ENCODE results near the gene TOLLIP. TPM values are rescaled to one million over a fixed set of nuclear protein-coding genes. Genes with fewer than 3 reads are reported as not detected.

TOLLIP gene
- total and polyA plus RNA-seq, 2 of the 8 experiments (the other 6 are each of a cell fraction or from before 2014, with no cell fraction given) = 23.7 to 34.7 TPM

- ChIA-PET CTCF (ENCODE audit: partially characterized antibody) (interaction anchor here (0.8 kb wide), 1 partner anchor 11 kb away, joined by 3 read pairs; no protein-coding TSS in a partner anchor), POLR2A (ENCODE audit: partially characterized antibody) (interaction anchor here (2.4 to 3.3 kb wide), 2 partner anchors 25 to 39 kb away, joined by 12 to 13 read pairs; partner anchors contain the start of gene BRSK2)
- H4K8ac ChIP-seq (ENCODE audit: extremely low read depth, insufficient read depth, low read length) = no peak overlapping the region
- H3K9ac ChIP-seq (replicated peaks in 1 of 4; ENCODE audit: extremely low read depth in 1 of 4, low read depth in 3 of 4, low read length in 3 of 4) = no peak overlapping the region
- no peak overlapping the region for H3K4ac ChIP-seq (replicated peaks; ENCODE audit: insufficient read length, low read depth, low read length)
- H3K23me2 ChIP-seq (ENCODE audit: low read depth, low read length) = no peaks in the 10 kb centered on the region
- peaks cover 0 to 2% of the 10 kb centered on the region in 2 experiments for H4K20me1 ChIP-seq (replicated peaks in 1 of 2; ENCODE audit: control insufficient read depth in 1 of 2, insufficient read depth in 2 of 2, low read length in 2 of 2)
- H4K91ac ChIP-seq (replicated peaks; ENCODE audit: insufficient read length, low read length) = no peak overlapping the region
- no peaks in the 10 kb centered on the region for H3K79me1 ChIP-seq (ENCODE audit: low read depth, low read length)
- no peak overlapping the region for H2AFZ ChIP-seq (ENCODE audit: low read length)
- no peak overlapping the region for H2BK5ac ChIP-seq (ENCODE audit: low read depth, low read length)
- DNase-seq (ENCODE audit: low read depth in 1 of 2, low spot score in 2 of 2) (no peak), FAIRE-seq (no peak)
- H2BK15ac ChIP-seq (ENCODE audit: low read length) = no peak overlapping the region
- H3K36me3 ChIP-seq (ENCODE audit: control insufficient read depth in 2 of 4, insufficient read depth in 4 of 4, low read length in 3 of 4) = no peaks in the 10 kb centered on the region
- H3K9me3 ChIP-seq (ENCODE audit: insufficient read depth in 2 of 2, low read depth in 1 of 2, low read length in 1 of 2) = peaks cover 0 to 5% of the 10 kb centered on the region in 2 experiments; a peak in 1 of 4 replicates
- no peak for TF ChIP-seq KDM5A (IDR thresholded peaks at IDR 0.05; ENCODE audit: low read length)
- no peak for TF ChIP-seq SIX5 (IDR thresholded peaks at IDR 0.05; ENCODE audit: low read depth, low read length)
- no peak for TF ChIP-seq RXRA (IDR thresholded peaks at IDR 0.05; ENCODE audit: insufficient read depth, low read depth, low read length)
- TF ChIP-seq TBP (IDR thresholded peaks at IDR 0.05; ENCODE audit: low read depth, low read length) = no peak
- H2BK12ac ChIP-seq (ENCODE audit: low read depth, low read length) = 0 out of 2 replicates have a peak overlapping the region, but pooled peaks have one; percentile 27
- H3K23ac ChIP-seq (ENCODE audit: insufficient read length) = no peak overlapping the region
- no peak overlapping the region for H3K27ac ChIP-seq (ENCODE audit: low read depth, low read length)
- no peak overlapping the region for H4K5ac ChIP-seq (ENCODE audit: insufficient read length, low read depth, low read length)
- H3K14ac ChIP-seq (ENCODE audit: insufficient read length) = no peak overlapping the region
- H3K27me3 ChIP-seq (replicated peaks in 1 of 4; ENCODE audit: control insufficient read depth in 3 of 4, extremely low read depth in 1 of 4, insufficient read depth in 3 of 4, low read length in 3 of 4) = no peaks in the 10 kb centered on the region
- peaks cover 0 to 7% (median 4%) of the 10 kb centered on the region in 4 experiments; a peak in 4 of 7 replicates for H3K4me1 ChIP-seq (replicated peaks in 1 of 4; ENCODE audit: control insufficient read depth in 3 of 4, insufficient read depth in 4 of 4, low read length in 3 of 4)
- no peaks in the 10 kb centered on the region for H3K79me2 ChIP-seq (ENCODE audit: control insufficient read depth in 1 of 2, insufficient read depth in 2 of 2, low read length in 2 of 2)
- no peak overlapping the region for H3K4me3 ChIP-seq (ENCODE audit: extremely low read depth in 1 of 4, insufficient read depth in 2 of 4, low read depth in 3 of 4, low read length in 4 of 4)
- H3K18ac ChIP-seq (ENCODE audit: extremely low read depth, low read length) = no peak overlapping the region
- no peak overlapping the region for H2BK120ac ChIP-seq (replicated peaks; ENCODE audit: low read depth, low read length)
- H3K4me2 ChIP-seq (ENCODE audit: insufficient read depth in 1 of 2, low read depth in 2 of 2, low read length in 2 of 2) = no peak overlapping the region
- no peak overlapping the region for H2AK5ac ChIP-seq (ENCODE audit: low read depth, low read length)
- 87% methylated on average over 27 of the region's 29 CpGs; no CpG with 5 or more reads in 1 of the 2 experiments for WGBS, 2 experiments (ENCODE audit: extremely low coverage in 1 of 2, insufficient coverage in 1 of 2, insufficient read length in 1 of 2, insufficient replicate concordance in 2 of 2, low coverage in 1 of 2, low lambda C conversion rate in 2 of 2, missing lambda C conversion rate in 1 of 2)
- H2BK20ac ChIP-seq (ENCODE audit: low read length) = no peak overlapping the region
- H3K56ac ChIP-seq (replicated peaks; ENCODE audit: insufficient read length, low read depth, low read length) = no peak overlapping the region
Measured at GRCh38 chr11:1349327-1350041, 40.1 kb upstream of the TOLLIP start.
